HG02623 (cell line): ENCODE measurements around the gene ACE.
"Not testable (repeated sequence)": the region's sequence is repeated elsewhere in the genome, so short reads cannot be mapped to it uniquely, and the experiment has no call there.

Experiments
- ATAC-seq: cut with Tn5 transposase; IDR thresholded peaks from one replicate; pipeline ENCODE4 v1.9.1; 2021; ENCODE audit warnings: moderate library complexity; ENCODE audit not compliant: unreplicated experiment

Gene ACE

GRCh38 chr17:63443053-63443452, 33.8 kb upstream of the ACE start:
- no peak for ATAC-seq

DNA sequence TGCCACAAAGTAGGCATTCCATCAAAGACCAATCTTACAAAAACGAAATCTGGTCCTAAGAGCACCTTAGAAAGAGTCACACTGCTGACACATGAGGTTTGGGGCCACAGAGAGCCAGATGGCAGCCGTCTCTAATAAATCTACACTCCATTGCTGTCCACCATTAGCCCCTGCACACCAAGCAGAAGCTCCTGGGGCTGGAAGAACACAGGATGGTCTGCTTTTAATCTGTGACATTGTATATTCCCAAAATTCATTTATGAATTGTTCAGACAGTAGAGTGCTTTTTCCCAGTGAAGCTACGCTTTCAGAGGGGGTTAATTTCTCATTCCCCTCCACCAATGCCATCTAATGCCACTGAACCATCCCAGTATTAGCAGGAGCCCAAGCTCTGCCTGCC, 32.4 kb upstream of the ACE start:
- no peak for ATAC-seq

- ATAC-seq = no peak
These were observed 31.8 kb upstream of the ACE start for GRCh38 chr17:63445065-63445464.

GRCh38 chr17:63445571-63445953, 31.3 kb upstream of the ACE start:
- ATAC-seq = peak; percentile 28

DNA sequence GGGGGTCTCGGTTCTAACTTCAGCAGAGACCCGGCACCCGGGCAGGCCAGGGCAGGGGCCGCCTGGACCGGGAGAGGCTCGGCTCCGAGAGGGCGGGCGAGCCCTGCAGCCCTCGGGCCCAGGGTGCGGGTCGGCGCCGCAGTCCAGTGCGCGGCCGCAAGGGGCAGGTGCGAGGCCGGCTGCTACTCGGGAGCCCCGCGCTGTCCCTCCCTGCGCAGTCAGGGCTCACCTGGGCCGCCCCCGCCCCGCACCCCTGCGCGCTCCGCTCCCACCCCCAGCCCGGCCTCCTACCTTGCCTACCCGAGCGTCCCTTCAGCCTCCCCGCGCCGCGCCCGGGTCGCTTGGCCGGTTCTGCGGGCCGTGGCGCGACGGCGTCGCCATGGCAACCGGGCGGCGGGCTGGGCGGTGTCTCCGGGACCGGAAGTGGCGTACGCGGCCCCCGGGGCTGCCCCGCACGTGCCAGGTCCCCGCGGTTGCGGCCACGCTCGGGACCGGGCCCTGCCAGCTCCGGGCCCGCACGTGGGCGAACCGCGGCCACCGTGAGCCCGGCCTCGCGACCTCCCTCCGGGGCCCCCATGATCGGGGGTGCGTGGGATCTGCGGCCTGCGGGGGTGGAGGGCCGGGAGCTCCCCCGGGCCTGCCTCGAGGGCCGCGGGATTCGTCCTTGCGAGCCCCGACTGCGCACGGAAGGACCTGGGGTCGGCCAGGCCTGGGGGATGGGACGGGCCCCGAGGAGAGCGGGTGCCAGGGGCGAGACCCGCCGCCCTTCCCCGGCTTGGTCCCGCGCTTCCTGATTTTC, 30.7 kb upstream of the ACE start, which contains the start of gene CYB561:
Gene CYB561 (minus strand): TSS at position 353 of the 799 bp plus-strand sequence. CDS start 8,759 bp downstream, outside the sequence.
- peak; percentile 60 for ATAC-seq

GRCh38 chr17:63446753-63447470, 29.9 kb upstream of the ACE start:
- peak; percentile 17 for ATAC-seq

- ATAC-seq = no peak
These were observed 29.3 kb upstream of the ACE start for GRCh38 chr17:63447471-63448009.

- no peak for ATAC-seq
These were observed 28.2 kb upstream of the ACE start for GRCh38 chr17:63448655-63449054.

DNA sequence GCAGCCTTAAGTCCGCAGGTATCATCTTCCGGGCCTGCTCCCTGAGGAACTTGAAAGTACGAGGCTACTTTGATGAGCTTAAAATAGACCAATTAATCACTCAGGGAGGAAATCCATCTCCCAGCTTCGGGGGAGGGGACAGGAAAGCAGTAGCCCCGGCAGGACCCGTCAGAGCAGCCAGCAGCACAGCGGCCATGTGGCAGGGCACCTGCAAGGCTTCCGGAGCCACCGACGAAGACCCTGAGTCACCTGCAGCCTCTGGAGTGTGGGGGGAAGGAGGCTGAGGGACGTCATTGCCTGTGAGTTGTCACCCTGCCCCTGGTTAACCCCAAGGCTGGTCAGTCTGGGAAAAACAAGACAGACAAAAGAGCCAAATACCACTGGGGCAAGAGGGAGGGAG, 26.3 kb upstream of the ACE start:
- ATAC-seq = no peak

- ATAC-seq = no peak
These were observed 25.7 kb upstream of the ACE start for GRCh38 chr17:63451150-63451549.

DNA sequence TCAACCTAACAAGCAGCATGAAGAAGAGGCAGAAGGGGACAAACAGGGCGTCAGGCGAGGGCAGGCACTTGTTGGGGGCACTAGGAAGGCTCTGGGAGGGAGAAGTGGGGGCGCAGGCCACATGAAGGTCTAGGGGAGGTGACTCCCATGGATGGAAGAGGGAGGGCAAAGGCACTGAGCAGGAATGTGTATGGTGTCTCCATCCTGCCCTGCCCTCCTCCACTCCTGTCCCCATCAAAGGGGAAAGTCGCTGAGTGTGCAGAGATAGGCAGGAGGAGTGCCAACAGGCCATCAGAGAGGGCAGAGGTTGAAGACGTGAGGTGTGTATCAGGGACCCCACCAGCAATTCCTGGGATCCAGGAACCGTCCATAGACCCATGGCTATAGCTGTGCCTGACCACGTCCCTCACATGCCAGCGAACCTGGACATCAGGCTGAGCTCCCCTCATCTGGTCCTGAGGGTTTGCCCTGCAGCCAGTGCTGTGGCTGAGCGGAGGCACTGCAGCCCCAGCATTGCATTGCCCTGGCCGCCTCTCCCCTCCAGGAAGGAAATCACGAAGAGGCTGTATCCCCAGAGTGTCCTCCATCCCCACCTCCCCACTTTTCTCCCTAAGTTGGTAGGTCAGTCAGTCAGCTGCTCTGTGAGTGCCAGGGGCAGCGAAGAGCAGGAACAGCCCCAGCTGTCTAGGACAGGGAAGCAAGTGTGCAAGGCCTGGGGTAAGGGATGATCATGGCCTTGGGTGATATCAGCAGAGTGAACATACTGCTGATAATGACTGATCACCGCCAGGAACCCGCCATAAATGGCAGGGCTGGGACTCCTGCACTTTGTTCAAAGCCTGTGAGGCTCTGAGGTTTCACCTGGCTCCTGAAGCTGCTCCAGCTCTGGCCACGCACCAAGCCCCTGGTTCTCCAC, 24.6 kb upstream of the ACE start:
- ATAC-seq = no peak

- ATAC-seq = no peak
These were observed 23.8 kb upstream of the ACE start for GRCh38 chr17:63452962-63453551.

- not testable (repeated sequence) for ATAC-seq
These were observed 22.5 kb upstream of the ACE start for GRCh38 chr17:63454357-63454756.

DNA sequence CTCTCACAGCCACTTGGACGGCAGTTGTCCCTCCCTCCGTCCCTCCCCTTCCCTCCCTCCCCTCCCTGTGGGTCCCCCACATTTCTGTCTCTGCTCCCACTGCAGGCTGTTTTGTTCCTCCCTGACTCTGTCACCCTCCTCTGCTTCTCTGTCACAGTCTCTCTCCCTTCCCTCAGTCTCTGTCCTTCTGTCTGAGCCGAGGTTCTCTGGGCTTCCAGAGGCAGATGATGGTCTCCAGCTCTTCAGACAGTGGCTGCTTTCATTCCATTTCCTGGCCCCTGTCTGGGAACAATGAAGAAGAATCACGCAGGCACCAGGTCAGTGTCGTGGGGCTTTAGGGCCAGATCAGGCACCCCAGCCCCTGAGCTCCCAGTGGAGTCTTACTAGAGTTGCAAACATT, 21.9 kb upstream of the ACE start:
- ATAC-seq = no peak

DNA sequence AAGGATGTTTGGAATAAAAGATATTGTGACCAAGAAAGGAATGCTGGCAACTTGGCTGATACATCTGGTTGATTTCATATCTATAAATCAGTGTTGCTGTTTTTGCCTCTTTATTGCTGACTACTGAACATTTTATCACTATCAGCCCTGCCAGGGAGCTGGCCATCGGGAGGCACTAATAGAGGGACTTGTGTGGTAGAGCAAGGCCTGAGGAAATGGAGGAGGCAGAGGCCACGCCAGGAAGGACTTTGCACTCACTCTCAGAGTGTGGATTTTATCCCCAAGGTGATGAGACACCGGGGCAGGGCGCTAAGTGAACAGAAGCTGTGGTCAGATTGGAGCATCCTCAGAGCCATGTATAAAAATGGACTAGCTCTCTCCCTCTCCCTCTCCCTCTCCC, 21.4 kb upstream of the ACE start:
- ATAC-seq = no peak

GRCh38 chr17:63458478-63458877, 18.4 kb upstream of the ACE start:
- no peak for ATAC-seq

DNA sequence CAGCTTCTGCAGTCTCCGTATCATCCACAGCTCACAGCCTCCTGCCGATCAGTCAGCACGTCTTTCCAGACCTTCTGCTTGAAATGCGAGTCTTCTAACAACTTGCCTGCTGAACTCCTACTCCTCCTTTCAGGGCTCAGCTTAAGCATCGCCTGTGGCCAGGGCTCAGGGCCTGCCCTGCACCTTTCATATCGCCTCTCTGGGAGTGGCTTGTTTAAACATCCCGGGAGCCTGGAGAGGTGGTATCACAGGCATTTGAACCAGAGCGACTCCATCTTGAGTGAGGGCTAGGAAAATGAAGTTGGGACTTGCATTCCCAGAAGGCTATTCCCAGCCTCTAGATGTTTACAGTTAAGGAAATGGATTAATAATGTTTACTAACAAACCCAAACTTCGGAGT, 16.8 kb upstream of the ACE start:
- no peak for ATAC-seq

DNA sequence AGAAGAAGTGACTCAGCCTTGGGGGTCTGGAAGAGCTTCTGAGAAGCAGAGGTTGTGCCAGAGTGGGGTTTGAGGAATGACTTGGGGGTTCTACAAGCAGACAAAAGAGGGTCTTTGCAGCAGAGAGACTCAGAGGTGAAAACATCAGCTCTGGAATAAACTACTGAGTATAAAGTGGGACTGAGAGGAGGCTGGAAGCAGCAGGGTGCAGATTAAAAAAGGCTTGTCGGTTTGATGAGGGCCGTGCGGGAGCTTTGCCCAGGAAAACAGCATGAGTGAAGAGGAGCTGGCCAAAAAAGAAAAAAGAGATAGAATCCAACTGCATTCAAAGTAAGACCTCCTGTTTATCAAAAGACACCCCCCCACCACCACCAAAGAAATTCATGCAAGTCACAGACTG, 13.1 kb upstream of the ACE start:
- no peak for ATAC-seq

DNA sequence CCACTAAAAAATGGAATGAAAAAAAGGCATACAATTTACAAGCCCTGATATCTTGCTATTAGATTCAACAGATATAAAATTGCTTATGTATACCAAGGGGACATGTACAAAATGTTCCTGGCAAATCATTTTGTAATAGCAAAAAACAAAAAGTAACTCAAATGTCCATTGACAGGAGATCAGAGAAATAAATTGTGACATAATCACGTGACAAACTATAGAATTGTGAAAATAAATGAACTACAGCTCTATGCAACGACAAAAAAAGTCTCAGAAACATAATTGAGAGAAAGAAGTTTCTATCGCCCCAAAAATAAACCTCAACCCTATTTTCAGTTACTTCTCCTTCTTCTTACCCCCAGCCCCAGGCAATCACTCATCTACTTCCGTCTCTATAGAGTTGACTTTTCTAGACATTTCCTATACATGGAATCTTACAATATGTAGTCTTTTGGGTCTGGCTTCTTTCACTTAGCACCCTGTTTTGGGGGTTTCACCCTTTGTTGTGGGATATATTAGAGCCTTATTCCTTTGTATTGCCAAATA, 12.1 kb upstream of the ACE start:
- no peak for ATAC-seq

GRCh38 chr17:63468099-63468498, 8.8 kb upstream of the ACE start:
- ATAC-seq = not testable (repeated sequence)
